Esophagus muscularis mucosa (tissue), 4 donors: Measurements from ENCODE around the gene TUBGCP6.

Experiments
- CTCF ChIP-seq, 3 experiments: fragments of 200-600 bp in 2 of 3; fragments of 450-650 bp in 1 of 3; sonication (generic) in 2 of 3; IDR thresholded peaks; one replicate each; pipeline ENCODE4 v1.5.1; 2017 to 2019; ENCODE audit warnings: antibody characterized with exemption in 3 of 3, mild to moderate bottlenecking in 2 of 3, moderate library complexity in 1 of 3
- EP300 ChIP-seq: sonication (generic); formaldehyde crosslinking; IDR thresholded peaks from one replicate; pipeline ENCODE4 v1.6.1; 2017; ENCODE audit warnings: antibody characterized with exemption
- POLR2A ChIP-seq: fragments of 450-650 bp; IDR thresholded peaks from one replicate; pipeline ENCODE4 v1.6.1; 2017; ENCODE audit warnings: antibody characterized with exemption, moderate library complexity, mild to moderate bottlenecking, low read depth

DNA sequence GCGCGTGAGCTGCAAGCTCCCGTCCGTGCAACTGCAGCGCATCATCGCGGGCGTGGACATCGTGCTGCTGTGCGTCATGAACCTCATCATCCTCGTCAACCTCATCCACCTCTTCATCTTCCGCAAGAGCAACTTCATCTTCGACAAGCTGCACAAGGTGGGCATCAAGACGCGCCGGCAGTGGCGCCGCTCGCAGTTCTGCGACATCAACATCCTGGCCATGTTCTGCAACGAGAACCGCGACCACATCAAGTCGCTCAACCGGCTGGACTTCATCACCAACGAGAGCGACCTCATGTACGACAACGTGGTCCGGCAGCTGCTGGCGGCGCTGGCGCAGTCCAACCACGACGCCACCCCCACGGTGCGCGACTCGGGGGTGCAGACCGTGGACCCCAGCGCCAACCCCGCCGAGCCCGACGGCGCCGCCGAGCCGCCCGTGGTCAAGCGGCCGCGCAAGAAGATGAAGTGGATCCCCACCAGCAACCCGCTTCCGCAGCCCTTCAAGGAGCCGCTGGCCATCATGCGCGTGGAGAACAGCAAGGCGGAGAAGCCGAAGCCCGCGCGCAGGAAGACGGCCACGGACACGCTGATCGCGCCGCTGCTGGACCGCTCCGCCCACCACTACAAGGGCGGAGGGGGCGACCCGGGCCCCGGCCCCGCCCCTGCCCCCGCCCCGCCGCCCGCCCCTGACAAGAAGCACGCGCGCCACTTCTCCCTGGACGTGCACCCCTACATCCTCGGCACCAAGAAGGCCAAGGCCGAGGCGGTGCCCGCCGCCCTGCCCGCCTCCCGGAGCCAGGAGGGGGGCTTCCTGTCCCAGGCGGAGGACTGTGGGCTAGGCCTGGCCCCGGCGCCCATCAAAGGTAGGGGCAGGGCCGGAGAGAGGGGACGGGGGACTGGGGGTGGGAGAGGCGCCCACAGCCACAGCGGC, 67.0 kb downstream of the TUBGCP6 start:
- no peak for TF ChIP-seq EP300
- no peak for TF ChIP-seq CTCF (IDR thresholded peaks at IDR 0.05)
- TF ChIP-seq POLR2A, result no peak
